Uterus (tissue), 4 donors: Measurements from ENCODE around the gene VIM. TPM values are rescaled to one million over a fixed set of nuclear protein-coding genes. Genes with fewer than 3 reads are reported as not detected.

Experiments used
- DNase-seq, 2 donors: peaks; one replicate each; pipeline ENCODE4 v3.0.0-alpha.2; 2019 to 2020
- H3K27ac ChIP-seq, 2 donors: fragments of 200-600 bp; sonication (generic); 1 replicate in 1 of 2; 2 replicates in 1 of 2; pipeline ENCODE4 v1.5.1; 2016 to 2018
- H3K27me3 ChIP-seq, 2 donors: fragments of 200-600 bp; sonication (generic); one replicate each; pipeline ENCODE4 v1.5.1; 2018 to 2019; ENCODE audit warnings: control low read depth in 1 of 2
- H3K36me3 ChIP-seq, 2 donors: fragments of 200-600 bp; sonication (generic); one replicate each; pipeline ENCODE4 v1.5.1; 2019; ENCODE audit warnings: control low read depth in 1 of 2
- H3K4me1 ChIP-seq, 2 donors: fragments of 200-600 bp; sonication (generic); one replicate each; pipeline ENCODE4 v1.5.1; 2018 to 2019; ENCODE audit warnings: control low read depth in 1 of 2
- H3K4me3 ChIP-seq, 2 donors: fragments of 200-600 bp; sonication (generic); 1 replicate in 1 of 2; 2 replicates in 1 of 2; pipeline ENCODE4 v1.5.1; 2018 to 2019; ENCODE audit warnings: mild to moderate bottlenecking in 1 of 2
- H3K9me3 ChIP-seq, 2 donors: fragments of 200-600 bp; sonication (generic); one replicate each; pipeline ENCODE4 v1.5.1; 2019; ENCODE audit warnings: control low read depth in 1 of 2
- CTCF ChIP-seq, 4 experiments: fragments of 200-600 bp in 2 of 4; fragments of 450-650 bp in 2 of 4; sonication (generic) in 2 of 4; IDR thresholded peaks; one replicate each; pipeline ENCODE4 v1.5.1; 2016 to 2019; ENCODE audit warnings: antibody characterized with exemption in 4 of 4, mild to moderate bottlenecking in 2 of 4, moderate library complexity in 1 of 4
- POLR2A ChIP-seq, 2 donors: fragments of 450-650 bp; IDR thresholded peaks; one replicate each; pipeline ENCODE4 v1.6.1; 2016; ENCODE audit warnings: antibody characterized with exemption in 2 of 2, mild to moderate bottlenecking in 1 of 2, moderate library complexity in 1 of 2
- intact Hi-C: fragments of 100-400 bp; cut with DNase I; formaldehyde crosslinking; loops from one replicate; pipeline ENCODE4 v1.15.1; 2023; ENCODE audit warnings: low total_unique reads
- total RNA-seq, 4 donors: library from RNA; depleted of rRNA in 3 of 4; stranded (reverse); fragments of >200 nt in 3 of 4; gene quantifications; one replicate each; pipeline versions ENCODE4 v1.1.0 to v1.2.4, GENCODE V29; 2014 to 2023
- donor health status: DM: yes; HTN: yes; CAD: no.

Gene VIM
- total RNA-seq, 4 donors from 2014 or later, result 1,892 to 2,495 (median 2,052) TPM

GRCh38 chr10:17278607-17279240, 50.7 kb downstream of the VIM start:
- no peaks in the 10 kb centered on the region for H3K27me3 ChIP-seq
- H3K9me3 ChIP-seq, result no peaks in the 10 kb centered on the region
- H3K36me3 ChIP-seq, result no peaks in the 10 kb centered on the region
- no peak for TF ChIP-seq CTCF (IDR thresholded peaks at IDR 0.05)
- no peak for TF ChIP-seq POLR2A (IDR thresholded peaks at IDR 0.05)
- H3K27ac ChIP-seq, result no peak overlapping the region
- intact Hi-C loops, result no loop called here
- H3K4me3 ChIP-seq, result no peak overlapping the region
- DNase-seq, result no peak
- H3K4me1 ChIP-seq, result no peaks in the 10 kb centered on the region

GRCh38 chr10:17282311-17282710, 54.3 kb downstream of the VIM start:
- DNase-seq, result no peak
- intact Hi-C loops, result no loop called here
- Histone ChIP-seq H3K4me3 (no peak overlapping the region), H3K4me1 (no peaks in the 10 kb centered on the region), H3K9me3 (no peaks in the 10 kb centered on the region), H3K27me3 (no peaks in the 10 kb centered on the region), H3K27ac (no peak overlapping the region), H3K36me3 (no peaks in the 10 kb centered on the region)
- no peak for TF ChIP-seq POLR2A (IDR thresholded peaks at IDR 0.05)
- no peak for TF ChIP-seq CTCF (IDR thresholded peaks at IDR 0.05)

GRCh38 chr10:17286562-17287550, 58.8 kb downstream of the VIM start:
- H3K4me3 ChIP-seq, result no peak overlapping the region
- TF ChIP-seq CTCF (IDR thresholded peaks at IDR 0.05) (no peak), POLR2A (IDR thresholded peaks at IDR 0.05) (no peak)
- H3K9me3 ChIP-seq, result no peaks in the 10 kb centered on the region
- no peaks in the 10 kb centered on the region for H3K4me1 ChIP-seq
- no peak for DNase-seq
- H3K36me3 ChIP-seq, result no peaks in the 10 kb centered on the region
- H3K27ac ChIP-seq, result no peak overlapping the region
- H3K27me3 ChIP-seq, result no peaks in the 10 kb centered on the region
- intact Hi-C loops, result no loop called here

Other genes starting within 250 kb of the VIM start
- 1 to 10 TPM; 3.5 to 9.5 (median 5.1) TPM for gene CUBN, start 98.4 kb upstream of the VIM start, total RNA-seq
- 10 to 100 TPM in 3 of 4 donors, 1 to 10 TPM in 1; 2.6 to 25.4 (median 14.8) TPM for gene TRDMT1, start 26.6 kb upstream of the VIM start, total RNA-seq
- gene ST8SIA6, start 226.4 kb downstream of the VIM start, total RNA-seq, result 1 to 10 TPM in 2 of 4 donors, under 1 TPM in 1, not detected in 1; 0.77 to 1.9 (median 1.1) TPM